Measurements from ENCODE around the gene TSPAN3.

GRCh38 chr15:77074350-77074749 lies 3.4 kb upstream of the TSPAN3 start:
- TF ChIP-seq, protein P1, sequence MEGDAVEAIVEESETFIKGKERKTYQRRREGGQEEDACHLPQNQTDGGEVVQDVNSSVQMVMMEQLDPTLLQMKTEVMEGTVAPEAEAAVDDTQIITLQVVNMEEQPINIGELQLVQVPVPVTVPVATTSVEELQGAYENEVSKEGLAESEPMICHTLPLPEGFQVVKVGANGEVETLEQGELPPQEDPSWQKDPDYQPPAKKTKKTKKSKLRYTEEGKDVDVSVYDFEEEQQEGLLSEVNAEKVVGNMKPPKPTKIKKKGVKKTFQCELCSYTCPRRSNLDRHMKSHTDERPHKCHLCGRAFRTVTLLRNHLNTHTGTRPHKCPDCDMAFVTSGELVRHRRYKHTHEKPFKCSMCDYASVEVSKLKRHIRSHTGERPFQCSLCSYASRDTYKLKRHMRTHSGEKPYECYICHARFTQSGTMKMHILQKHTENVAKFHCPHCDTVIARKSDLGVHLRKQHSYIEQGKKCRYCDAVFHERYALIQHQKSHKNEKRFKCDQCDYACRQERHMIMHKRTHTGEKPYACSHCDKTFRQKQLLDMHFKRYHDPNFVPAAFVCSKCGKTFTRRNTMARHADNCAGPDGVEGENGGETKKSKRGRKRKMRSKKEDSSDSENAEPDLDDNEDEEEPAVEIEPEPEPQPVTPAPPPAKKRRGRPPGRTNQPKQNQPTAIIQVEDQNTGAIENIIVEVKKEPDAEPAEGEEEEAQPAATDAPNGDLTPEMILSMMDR (IDR thresholded peaks at IDR 0.05; ENCODE audit: extremely low read depth in 1 of 2, insufficient read depth in 1 of 2, low read depth in 1 of 2, low read length in 2 of 2): no peak
- no peak for TF ChIP-seq EZH2 (IDR thresholded peaks at IDR 0.05; ENCODE audit: borderline replicate concordance, low read depth, low read length, severe bottlenecking)
- TF ChIP-seq MAX (IDR thresholded peaks at IDR 0.05; ENCODE audit: insufficient read depth, insufficient read length): no peak
- no peak for TF ChIP-seq POLR2AphosphoS5 (IDR thresholded peaks at IDR 0.05; ENCODE audit: insufficient read depth, low read depth, low read length)
- no peak for TF ChIP-seq POLR2A (IDR thresholded peaks at IDR 0.05; ENCODE audit: low read depth, low read length)
- no peak for TF ChIP-seq FOS (IDR thresholded peaks at IDR 0.05; ENCODE audit: borderline replicate concordance, insufficient read depth, low read length)
- no peak for TF ChIP-seq MYC (IDR thresholded peaks at IDR 0.05; ENCODE audit: low read depth, low read length)
- no peak for TF ChIP-seq GATA2 (IDR thresholded peaks at IDR 0.05; ENCODE audit: insufficient read depth, insufficient read length, low read depth, low read length)
- TF ChIP-seq JUN (IDR thresholded peaks at IDR 0.05; ENCODE audit: borderline replicate concordance, insufficient read depth, insufficient read length, low read depth): no peak

Data from endothelial cell of umbilical vein (primary cell).